ENCODE results near the gene KCTD19.

Gene KCTD19

DNA sequence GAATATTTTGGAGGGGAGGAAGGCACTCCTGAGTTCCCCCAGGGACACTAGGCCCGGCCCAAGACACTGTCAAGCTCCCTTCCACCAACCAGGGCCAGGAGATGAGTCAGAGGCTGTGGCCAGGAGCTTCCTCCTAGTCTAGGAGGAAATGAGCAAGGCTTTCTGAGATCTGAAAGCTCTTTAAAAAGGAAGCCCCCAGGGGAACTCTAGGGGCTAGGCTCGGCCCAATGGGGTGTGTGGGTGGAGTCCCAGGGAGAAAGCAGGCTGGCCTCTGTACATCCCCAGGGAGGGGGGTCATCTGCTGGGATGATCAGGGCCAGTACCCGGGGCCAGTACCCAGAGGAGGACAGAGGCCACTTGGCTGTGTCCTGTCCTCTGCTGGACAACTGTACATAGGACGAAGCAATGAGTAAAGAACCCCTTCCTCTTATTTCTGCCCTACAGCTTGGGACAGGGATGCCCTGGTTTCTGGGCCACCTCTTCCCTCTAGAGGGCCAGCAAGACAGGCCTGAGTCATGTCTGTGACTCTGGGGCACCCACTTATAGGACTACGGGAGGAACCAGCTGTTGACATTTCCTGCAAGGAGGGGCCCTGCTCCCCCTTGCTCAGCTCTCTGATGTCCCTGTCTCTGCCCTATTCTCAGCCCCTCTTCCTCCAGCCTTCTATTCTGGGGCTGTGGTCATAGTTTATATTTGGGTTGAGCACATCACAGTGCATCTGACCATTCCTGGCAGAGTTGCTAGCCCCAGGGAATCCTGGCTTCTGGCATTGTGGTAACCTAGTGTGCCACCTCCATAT, 82.0 kb downstream of the KCTD19 start:
- Histone ChIP-seq H3K36me3 (ENCODE audit: control insufficient read depth in 1 of 2, insufficient read depth in 2 of 2, low read length in 2 of 2) (no peaks in the 10 kb centered on the region), H3K4ac (ENCODE audit: low read depth, low read length) (peak overlapping the region; percentile 9), H3K18ac (ENCODE audit: low read length) (peak overlapping the region; percentile 74), H3K9me3 (ENCODE audit: insufficient read depth, low read depth, low read length) (no peaks in the 10 kb centered on the region), H2BK12ac (ENCODE audit: low read length) (peak overlapping the region; percentile 63), H2AK5ac (ENCODE audit: low read length) (peak overlapping the region; percentile 77), H3K14ac (ENCODE audit: low read length) (peak overlapping the region; percentile 70), H3K23ac (ENCODE audit: low read length) (no peak overlapping the region), H3K9ac (ENCODE audit: low read length) (no peak overlapping the region), H3K27me3 (ENCODE audit: insufficient read depth, low read length) (peaks cover 20% of the 10 kb centered on the region), H4K12ac (ENCODE audit: low read depth, low read length) (peak overlapping the region; percentile 40), H3K79me1 (ENCODE audit: low read length) (peaks cover 37% of the 10 kb centered on the region), H4K91ac (ENCODE audit: low read depth, low read length) (peak overlapping the region; percentile 67), H4K8ac (ENCODE audit: low read depth, low read length) (peak overlapping the region; percentile 64), H2AFZ (ENCODE audit: insufficient read depth, low read length, poor library complexity) (no peak overlapping the region), H3K4me2 (ENCODE audit: low read length) (no peak overlapping the region), H2BK120ac (ENCODE audit: insufficient read depth, low read length, poor library complexity) (peak overlapping the region; percentile 43), H3K4me1 (ENCODE audit: control insufficient read depth in 1 of 2, insufficient read depth in 2 of 2, low read length in 2 of 2) (peaks cover 60 to 64% of the 10 kb centered on the region in 2 experiments), H2BK5ac (ENCODE audit: low read depth, low read length, poor library complexity) (peak overlapping the region; percentile 36), H3K4me3 (ENCODE audit: low read depth, low read length) (no peak overlapping the region), H3K27ac (ENCODE audit: low read depth, low read length) (peak overlapping the region; percentile 40), H3K79me2 (ENCODE audit: control insufficient read depth, insufficient read depth, low read length, poor library complexity) (peaks cover 5% of the 10 kb centered on the region)
- peak; percentile 60 to 61 for DNase-seq
- no CpG with 5 or more reads among the region's 5 CpGs for WGBS (ENCODE audit: extremely low coverage, insufficient coverage, insufficient read length)

DNA sequence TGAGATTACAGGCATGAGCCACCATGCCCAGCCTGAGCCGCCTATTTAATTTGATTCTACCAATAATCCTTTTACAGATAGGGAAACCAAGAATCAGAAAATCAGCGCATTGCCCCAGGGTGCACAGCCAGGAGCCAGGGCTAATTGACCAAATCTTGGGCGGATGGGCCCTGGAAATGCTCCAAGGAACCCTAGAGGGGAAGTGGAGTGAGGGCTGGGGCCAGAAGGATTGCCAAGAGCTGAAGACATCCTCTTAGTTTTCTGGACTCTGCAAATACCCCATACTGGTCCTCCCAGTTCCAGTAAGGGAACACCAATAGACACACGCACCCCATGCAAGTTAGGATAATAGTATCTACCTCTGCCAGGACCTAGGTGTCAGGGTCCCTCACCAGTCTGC, 83.1 kb downstream of the KCTD19 start:
- Histone ChIP-seq H2BK5ac (ENCODE audit: low read depth, low read length, poor library complexity) (peak overlapping the region; percentile 11), H3K4me3 (ENCODE audit: low read depth, low read length) (no peak overlapping the region), H4K8ac (ENCODE audit: low read depth, low read length) (no peak overlapping the region), H3K9me3 (ENCODE audit: insufficient read depth, low read depth, low read length) (no peaks in the 10 kb centered on the region), H4K12ac (ENCODE audit: low read depth, low read length) (no peak overlapping the region), H3K79me1 (ENCODE audit: low read length) (peaks cover 35% of the 10 kb centered on the region), H4K91ac (ENCODE audit: low read depth, low read length) (peak overlapping the region; percentile 67), H2AK5ac (ENCODE audit: low read length) (peak overlapping the region; percentile 81), H3K4me1 (ENCODE audit: control insufficient read depth in 1 of 2, insufficient read depth in 2 of 2, low read length in 2 of 2) (peaks cover 53 to 57% of the 10 kb centered on the region in 2 experiments), H3K27ac (ENCODE audit: low read depth, low read length) (no peak overlapping the region), H2AFZ (ENCODE audit: insufficient read depth, low read length, poor library complexity) (no peak overlapping the region), H3K36me3 (ENCODE audit: control insufficient read depth in 1 of 2, insufficient read depth in 2 of 2, low read length in 2 of 2) (peaks cover 3 to 4% of the 10 kb centered on the region in 2 experiments), H3K9ac (ENCODE audit: low read length) (no peak overlapping the region), H2BK12ac (ENCODE audit: low read length) (peak overlapping the region; percentile 50), H3K14ac (ENCODE audit: low read length) (no peak overlapping the region), H3K4ac (ENCODE audit: low read depth, low read length) (no peak overlapping the region), H3K79me2 (ENCODE audit: control insufficient read depth, insufficient read depth, low read length, poor library complexity) (peaks cover 5% of the 10 kb centered on the region), H3K4me2 (ENCODE audit: low read length) (no peak overlapping the region), H3K23ac (ENCODE audit: low read length) (no peak overlapping the region), H3K27me3 (ENCODE audit: insufficient read depth, low read length) (peaks cover 9% of the 10 kb centered on the region), H3K18ac (ENCODE audit: low read length) (peak overlapping the region; percentile 16), H2BK120ac (ENCODE audit: insufficient read depth, low read length, poor library complexity) (peak overlapping the region; percentile 39)
- DNase-seq, result no peak
- WGBS (ENCODE audit: extremely low coverage, insufficient coverage, insufficient read length), result no CpG with 5 or more reads among the region's 4 CpGs

DNA sequence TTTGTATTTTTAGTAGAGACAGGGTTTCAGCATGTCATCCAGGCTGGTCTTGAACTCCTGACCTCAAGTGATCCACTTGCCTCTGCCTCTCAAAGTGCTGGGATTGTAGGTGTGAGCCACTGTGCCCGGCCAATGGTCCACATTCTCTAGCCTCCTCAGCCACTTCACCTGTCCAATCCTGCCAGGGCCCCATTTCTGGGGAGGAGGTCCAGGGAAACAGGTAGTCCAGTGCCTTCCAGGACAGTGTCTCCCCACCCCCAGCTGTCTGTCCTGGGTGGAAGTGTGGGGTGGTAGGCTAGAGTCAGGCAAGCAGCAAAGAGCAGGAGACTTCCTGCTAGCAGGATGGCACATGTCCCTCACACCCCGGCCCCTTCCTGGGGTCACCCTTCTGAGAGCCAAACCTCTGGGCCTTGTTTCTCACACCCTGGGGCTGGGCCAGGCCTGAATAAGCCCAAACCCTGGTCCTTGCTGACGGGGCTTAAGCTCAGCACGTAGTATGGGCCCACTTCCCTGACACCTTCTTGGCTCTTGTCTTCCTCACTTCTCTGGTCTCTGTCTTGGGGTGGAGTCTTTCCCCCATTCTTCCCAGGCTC, 84.3 kb downstream of the KCTD19 start:
- H3K36me3 ChIP-seq (ENCODE audit: control insufficient read depth in 1 of 2, insufficient read depth in 2 of 2, low read length in 2 of 2), result peaks cover 13 to 14% of the 10 kb centered on the region in 2 experiments
- no peak overlapping the region for H3K4me3 ChIP-seq (ENCODE audit: low read depth, low read length)
- H2AFZ ChIP-seq (ENCODE audit: insufficient read depth, low read length, poor library complexity), result peak overlapping the region; percentile 2
- peak overlapping the region; percentile 17 for H3K18ac ChIP-seq (ENCODE audit: low read length)
- no peaks in the 10 kb centered on the region for H3K27me3 ChIP-seq (ENCODE audit: insufficient read depth, low read length)
- no peak overlapping the region for H4K12ac ChIP-seq (ENCODE audit: low read depth, low read length)
- H3K14ac ChIP-seq (ENCODE audit: low read length), result peak overlapping the region; percentile 0
- no peak overlapping the region for H3K9ac ChIP-seq (ENCODE audit: low read length)
- H3K4ac ChIP-seq (ENCODE audit: low read depth, low read length), result peak overlapping the region; percentile 11
- peak overlapping the region; percentile 97 for H4K91ac ChIP-seq (ENCODE audit: low read depth, low read length)
- H3K79me1 ChIP-seq (ENCODE audit: low read length), result peaks cover 34% of the 10 kb centered on the region
- H3K23ac ChIP-seq (ENCODE audit: low read length), result no peak overlapping the region
- peak overlapping the region; percentile 42 for H2BK5ac ChIP-seq (ENCODE audit: low read depth, low read length, poor library complexity)
- no peak for DNase-seq
- WGBS (ENCODE audit: extremely low coverage, insufficient coverage, insufficient read length), result no CpG with 5 or more reads among the region's 4 CpGs
- no peak overlapping the region for H3K4me2 ChIP-seq (ENCODE audit: low read length)
- H2BK12ac ChIP-seq (ENCODE audit: low read length), result peak overlapping the region; percentile 86
- no peak overlapping the region for H4K8ac ChIP-seq (ENCODE audit: low read depth, low read length)
- peak overlapping the region; percentile 95 for H3K27ac ChIP-seq (ENCODE audit: low read depth, low read length)
- H2AK5ac ChIP-seq (ENCODE audit: low read length), result peak overlapping the region; percentile 60
- peaks cover 5% of the 10 kb centered on the region for H3K79me2 ChIP-seq (ENCODE audit: control insufficient read depth, insufficient read depth, low read length, poor library complexity)
- peaks cover 44 to 50% of the 10 kb centered on the region in 2 experiments for H3K4me1 ChIP-seq (ENCODE audit: control insufficient read depth in 1 of 2, insufficient read depth in 2 of 2, low read length in 2 of 2)
- H3K9me3 ChIP-seq (ENCODE audit: insufficient read depth, low read depth, low read length), result no peaks in the 10 kb centered on the region
- peak overlapping the region; percentile 28 for H2BK120ac ChIP-seq (ENCODE audit: insufficient read depth, low read length, poor library complexity)

- peak overlapping the region; percentile 49 for H4K12ac ChIP-seq (ENCODE audit: low read depth, low read length)
- no peaks in the 10 kb centered on the region for H3K9me3 ChIP-seq (ENCODE audit: insufficient read depth, low read depth, low read length)
- peak overlapping the region; percentile 68 for H3K4ac ChIP-seq (ENCODE audit: low read depth, low read length)
- peak overlapping the region; percentile 95 for H2BK120ac ChIP-seq (ENCODE audit: insufficient read depth, low read length, poor library complexity)
- no peaks in the 10 kb centered on the region for H3K27me3 ChIP-seq (ENCODE audit: insufficient read depth, low read length)
- peak overlapping the region; percentile 46 for H2AFZ ChIP-seq (ENCODE audit: insufficient read depth, low read length, poor library complexity)
- H3K79me1 ChIP-seq (ENCODE audit: low read length), result peaks cover 29% of the 10 kb centered on the region
- peak overlapping the region; percentile 95 for H3K27ac ChIP-seq (ENCODE audit: low read depth, low read length)
- H3K9ac ChIP-seq (ENCODE audit: low read length), result no peak overlapping the region
- peaks cover 44 to 47% of the 10 kb centered on the region in 2 experiments for H3K4me1 ChIP-seq (ENCODE audit: control insufficient read depth in 1 of 2, insufficient read depth in 2 of 2, low read length in 2 of 2)
- peak overlapping the region; percentile 94 for H2BK5ac ChIP-seq (ENCODE audit: low read depth, low read length, poor library complexity)
- H3K36me3 ChIP-seq (ENCODE audit: control insufficient read depth in 1 of 2, insufficient read depth in 2 of 2, low read length in 2 of 2), result peaks cover 18 to 21% of the 10 kb centered on the region in 2 experiments
- H3K14ac ChIP-seq (ENCODE audit: low read length), result peak overlapping the region; percentile 94
- H3K79me2 ChIP-seq (ENCODE audit: control insufficient read depth, insufficient read depth, low read length, poor library complexity), result peaks cover 2% of the 10 kb centered on the region
- H4K8ac ChIP-seq (ENCODE audit: low read depth, low read length), result peak overlapping the region; percentile 89
- H3K4me2 ChIP-seq (ENCODE audit: low read length), result peak overlapping the region; percentile 45
- no CpG with 5 or more reads among the region's 10 CpGs for WGBS (ENCODE audit: extremely low coverage, insufficient coverage, insufficient read length)
- DNase-seq, result peak; percentile 53 to 54
- H2BK12ac ChIP-seq (ENCODE audit: low read length), result peak overlapping the region; percentile 85
- peak overlapping the region; percentile 92 for H3K18ac ChIP-seq (ENCODE audit: low read length)
- peak overlapping the region; percentile 96 for H2AK5ac ChIP-seq (ENCODE audit: low read length)
- H3K4me3 ChIP-seq (ENCODE audit: low read depth, low read length), result no peak overlapping the region
- no peak overlapping the region for H3K23ac ChIP-seq (ENCODE audit: low read length)
- peak overlapping the region; percentile 97 for H4K91ac ChIP-seq (ENCODE audit: low read depth, low read length)
Measured at GRCh38 chr16:67241008-67241900, 85.3 kb downstream of the KCTD19 start.
